HG02943 (cell line): Measurements from ENCODE around the gene VPS33A.
"Not testable (repeated sequence)": the region's sequence is repeated elsewhere in the genome, so short reads cannot be mapped to it uniquely, and the experiment has no call there.

Source experiments
- ATAC-seq: cut with Tn5 transposase; IDR thresholded peaks from one replicate; pipeline ENCODE4 v1.9.1; 2021; ENCODE audit warnings: mild to moderate bottlenecking, low read depth, moderate library complexity; ENCODE audit not compliant: unreplicated experiment

VPS33A gene

DNA sequence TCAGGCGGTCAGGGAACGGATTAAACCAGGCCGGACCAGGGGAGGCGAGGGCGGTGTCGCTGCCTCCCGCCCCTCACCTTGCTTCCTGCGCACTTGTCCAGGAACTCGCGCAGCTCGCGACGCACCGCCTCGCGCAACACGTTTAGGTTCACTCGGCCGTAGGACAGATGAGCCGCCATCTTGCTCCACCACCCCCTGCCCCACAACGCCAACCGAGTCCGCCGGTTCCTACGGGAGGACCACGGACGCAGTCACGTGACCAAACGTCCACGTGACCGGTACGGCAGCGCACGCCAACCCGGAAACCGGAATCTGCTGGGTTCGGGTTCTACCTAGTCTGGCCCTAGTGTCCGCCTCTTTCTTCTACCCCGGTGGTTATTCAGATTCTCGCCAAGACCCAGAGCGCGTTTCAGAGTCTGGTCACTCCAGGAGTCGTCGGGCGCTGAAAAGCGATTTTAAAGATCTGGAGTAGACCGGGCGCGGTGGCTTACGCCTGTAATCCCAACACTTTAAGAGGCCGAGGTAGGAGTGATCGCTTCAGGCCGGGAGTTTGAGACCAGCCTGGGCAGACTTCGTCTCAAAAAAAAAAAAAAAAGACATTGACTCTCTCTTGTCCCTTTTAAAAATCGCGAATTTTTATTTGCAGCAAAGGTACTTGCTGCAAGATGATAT, at the start of gene VPS33A:
VPS33A (minus strand) TSS at position 265 of the 672 bp plus-strand sequence; CDS start at position 179, 86 bp downstream.
- ATAC-seq: peak; percentile 81

DNA sequence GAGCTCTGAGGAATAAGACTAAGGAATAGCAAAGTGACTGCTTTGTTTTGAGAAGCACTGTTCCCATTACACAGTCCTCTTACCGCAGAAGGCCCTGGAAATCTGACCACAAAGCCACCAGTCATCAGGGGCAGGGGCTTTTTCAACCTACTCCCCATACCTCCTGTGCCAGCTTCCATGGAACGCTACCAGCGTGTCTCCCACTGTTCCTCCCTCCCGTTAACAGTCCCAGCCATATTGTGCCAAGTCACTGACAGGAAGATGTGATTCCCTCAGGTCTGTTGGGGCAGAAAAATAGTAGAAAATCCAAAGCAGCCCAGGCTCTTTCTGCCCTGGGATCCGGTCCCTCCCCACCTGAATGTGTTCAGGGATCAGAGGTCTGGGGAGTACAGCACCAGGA, 46.6 kb upstream of the VPS33A start:
- ATAC-seq: no peak

DNA sequence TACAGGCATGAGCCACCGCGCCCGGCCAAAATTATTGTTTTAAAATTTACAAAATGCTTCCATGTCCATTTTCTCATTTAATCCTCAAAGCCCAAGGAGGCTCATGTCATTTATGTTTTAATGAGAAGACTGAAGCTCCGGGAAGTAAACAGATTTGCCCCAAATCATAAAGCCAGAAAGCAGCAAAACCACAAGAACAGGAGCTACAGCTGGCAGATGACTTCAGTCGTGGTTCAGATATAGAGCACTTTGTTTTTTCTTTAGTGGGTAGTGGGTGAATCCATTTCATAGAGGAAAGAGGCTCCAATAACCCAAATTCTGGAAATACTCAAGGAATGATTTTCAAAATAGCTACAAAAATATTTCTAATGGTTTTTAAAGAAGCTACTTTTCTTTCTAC, 45.4 kb upstream of the VPS33A start:
- no peak for ATAC-seq

DNA sequence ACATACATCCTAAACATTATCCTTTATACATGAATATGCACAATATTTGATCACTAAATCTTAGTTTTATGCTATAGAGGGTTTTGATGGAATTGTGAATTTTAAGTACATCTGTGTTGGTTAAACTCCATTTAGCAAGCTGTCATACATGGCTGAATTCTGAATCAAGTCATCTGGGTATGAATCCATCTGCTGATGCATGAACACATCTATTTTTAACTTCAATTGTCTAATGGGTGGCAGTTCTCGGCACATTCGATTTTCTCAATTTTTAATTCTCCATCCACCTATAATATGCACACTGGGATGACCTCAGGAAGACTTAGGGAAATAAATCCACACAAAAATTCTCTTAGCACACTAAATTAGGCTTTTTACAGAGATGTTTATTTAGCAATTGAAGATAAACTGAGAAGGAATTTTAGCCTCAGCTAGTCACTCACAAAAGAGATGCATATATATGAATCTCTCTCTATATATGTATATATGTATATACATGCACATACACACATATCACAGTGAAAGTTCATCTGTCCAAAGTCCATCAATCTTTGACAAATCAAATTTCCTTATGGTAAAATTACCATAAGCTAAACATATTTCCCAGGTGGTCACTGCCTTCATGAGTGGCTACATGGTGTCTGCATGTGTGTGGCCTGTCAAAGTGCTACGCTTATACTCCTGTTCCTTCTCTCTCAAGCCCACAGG, 44.5 kb upstream of the VPS33A start:
- no peak for ATAC-seq

DNA sequence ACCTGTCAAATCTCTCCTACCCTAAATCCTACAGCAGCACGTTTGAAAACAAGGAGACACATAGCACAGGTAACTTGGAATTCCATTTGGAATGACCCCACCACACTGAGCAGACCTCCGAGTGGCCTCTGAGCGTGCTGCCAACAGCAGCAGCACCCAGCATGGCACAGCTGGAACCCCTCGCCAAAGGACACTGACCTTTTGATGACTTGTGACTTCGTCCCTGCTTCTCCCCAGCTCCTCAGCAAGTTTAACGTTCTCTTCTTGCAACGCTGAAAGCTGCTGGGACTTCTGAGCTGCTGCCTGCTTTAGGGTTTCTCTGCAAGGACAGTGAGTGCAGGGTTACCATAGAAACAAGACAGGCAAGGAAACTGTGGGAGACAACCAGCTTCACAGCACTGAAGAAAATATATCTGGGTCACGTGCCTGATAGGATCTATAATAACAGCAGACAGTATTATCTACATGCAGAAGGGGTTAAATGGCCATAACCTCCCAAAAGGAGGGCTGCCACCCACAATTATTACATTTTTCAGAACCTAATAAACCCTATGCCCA, 43.3 kb upstream of the VPS33A start:
- ATAC-seq: no peak

DNA sequence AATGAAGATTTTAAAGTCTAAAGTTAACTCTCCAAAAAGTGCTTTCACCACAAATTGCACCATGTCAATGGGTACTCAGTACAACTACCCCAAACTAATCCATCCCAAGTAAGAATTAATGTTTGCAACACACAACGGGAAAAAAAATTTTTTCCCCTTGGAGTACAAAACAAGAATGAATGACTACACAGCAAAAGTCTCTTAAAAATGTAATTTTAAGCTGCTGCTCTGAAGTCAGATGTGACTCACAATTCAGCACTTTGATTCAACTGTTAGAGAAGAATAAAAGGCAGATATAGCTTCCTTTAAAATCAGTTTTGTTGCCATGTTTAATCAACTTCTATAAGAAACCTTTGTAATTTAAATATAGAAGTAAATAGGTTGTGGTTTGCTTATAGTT, 42.5 kb upstream of the VPS33A start:
- no peak for ATAC-seq

DNA sequence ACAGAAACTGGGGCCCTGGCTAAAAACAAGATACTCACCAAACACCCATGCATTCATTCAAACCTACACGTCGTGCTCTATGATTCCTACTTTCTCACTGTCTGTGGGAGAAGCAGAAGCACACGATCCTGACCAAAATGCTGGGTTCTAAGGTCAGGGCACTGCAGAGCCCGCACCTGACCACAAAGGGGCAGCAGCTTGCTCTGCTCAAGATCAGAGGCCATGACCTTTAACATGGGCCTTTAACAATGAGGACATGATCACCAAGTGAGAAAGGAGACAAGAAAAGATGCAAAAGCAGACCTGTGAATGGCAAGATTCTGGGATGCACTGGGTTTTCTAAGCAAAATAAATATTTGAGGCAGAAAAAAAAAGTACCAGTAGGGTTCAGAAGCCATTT, 40.1 kb upstream of the VPS33A start:
- ATAC-seq: no peak

DNA sequence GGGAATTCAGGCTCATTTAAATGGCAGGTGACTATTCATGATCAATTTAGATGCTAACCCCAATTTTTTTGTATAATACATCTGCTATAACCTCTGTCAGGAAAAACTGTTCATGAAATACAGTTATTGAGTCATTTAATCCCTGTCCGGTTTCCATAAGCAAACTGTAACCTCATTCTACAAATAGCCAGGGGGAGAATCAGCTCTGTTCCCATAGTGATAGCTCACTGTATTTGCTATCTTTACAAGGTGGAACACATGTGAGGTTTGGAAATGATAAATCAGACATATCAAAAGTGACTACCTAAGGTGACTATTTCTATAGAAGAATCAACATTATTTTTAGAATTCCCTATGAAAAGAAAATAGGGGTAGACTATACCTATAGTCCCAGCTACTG, 38.6 kb upstream of the VPS33A start:
- no peak for ATAC-seq

DNA sequence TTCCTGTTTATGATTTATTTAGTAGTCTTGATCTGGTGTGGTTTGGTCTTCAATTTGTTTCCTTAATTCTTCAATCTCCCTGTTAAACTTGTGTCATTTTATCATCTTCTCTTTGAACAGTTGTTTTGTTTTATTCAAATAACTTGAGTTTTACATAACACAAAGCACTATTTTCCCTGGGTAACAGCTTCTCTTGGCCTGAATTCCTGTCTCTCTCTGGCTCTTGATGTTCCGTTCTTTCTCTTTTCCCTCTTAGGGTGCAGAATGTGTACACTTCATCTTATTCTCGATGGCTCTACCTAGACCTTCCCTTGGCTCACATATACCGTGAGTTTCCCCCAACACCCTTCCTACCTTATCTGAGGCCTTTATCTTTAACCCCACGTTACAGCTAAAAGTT, 36.8 kb upstream of the VPS33A start:
- no peak for ATAC-seq

DNA sequence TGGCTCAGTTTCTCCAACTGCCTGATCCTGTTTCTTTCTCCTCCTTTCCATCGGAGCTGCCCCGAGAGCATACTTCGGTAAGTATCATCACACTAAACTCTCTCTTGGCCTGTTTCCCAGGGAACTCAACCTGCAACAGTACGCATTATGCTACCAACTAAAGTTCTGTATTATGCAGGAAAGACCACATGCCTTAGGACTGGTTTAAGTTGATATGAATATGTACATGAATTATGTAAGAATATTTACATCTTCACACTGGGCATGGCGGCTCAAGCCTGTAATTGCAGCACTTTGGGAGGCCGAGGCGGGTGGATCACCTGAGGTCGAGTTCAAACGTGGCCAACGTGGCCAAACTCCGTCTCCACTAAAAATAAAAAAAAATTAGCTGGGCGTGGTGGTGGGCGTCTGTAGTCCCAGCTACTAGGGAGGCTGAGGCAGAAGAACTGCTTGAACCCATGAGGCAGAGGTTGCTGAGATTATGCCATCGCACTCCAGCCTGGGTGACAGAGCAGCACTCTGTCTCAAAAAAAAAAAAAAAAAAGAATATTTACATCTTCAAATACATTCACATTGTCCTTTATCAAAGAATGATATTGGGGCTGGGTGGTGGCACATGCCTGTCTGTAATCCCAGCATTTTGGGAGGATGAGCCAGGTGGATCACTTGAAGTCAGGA, 31.9 kb upstream of the VPS33A start:
- no peak for ATAC-seq

DNA sequence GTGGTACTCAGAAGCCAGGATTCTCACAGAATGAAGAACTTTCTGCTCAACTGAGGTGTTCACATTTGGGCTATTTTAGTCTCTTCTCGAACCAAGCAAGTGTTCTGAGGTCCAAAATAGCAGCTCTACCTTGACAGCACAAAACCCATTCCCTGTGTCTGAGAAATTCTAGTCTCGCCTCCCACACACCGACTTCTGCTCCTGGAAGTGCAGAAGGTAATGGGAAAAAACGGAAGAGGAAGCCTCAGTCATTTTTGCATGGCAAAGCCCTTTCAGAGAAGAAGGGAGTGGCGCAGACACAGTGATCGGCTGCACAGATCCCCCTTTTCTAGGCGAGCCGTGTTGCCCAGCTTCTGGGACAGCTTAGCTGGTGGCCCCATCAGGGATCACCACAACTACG, 31.2 kb upstream of the VPS33A start:
- no peak for ATAC-seq

DNA sequence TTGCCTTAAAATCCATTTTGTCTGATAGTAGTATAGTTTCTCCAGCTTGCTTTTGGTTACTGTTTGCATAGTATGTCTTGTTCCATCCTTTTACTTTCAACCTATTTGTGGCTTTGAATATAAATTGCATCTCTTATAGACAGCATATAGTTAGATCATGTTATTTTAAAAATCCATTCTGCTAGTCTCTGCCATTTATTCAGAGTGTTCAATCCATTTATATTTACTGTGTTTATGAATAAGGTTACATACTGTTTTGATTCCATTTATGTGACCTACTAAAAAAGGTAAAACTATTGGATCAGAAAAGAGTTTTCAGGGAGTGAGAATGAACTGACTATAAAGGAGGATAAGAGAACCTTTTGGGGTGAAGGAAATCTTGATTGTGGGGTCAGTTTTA, 29.6 kb upstream of the VPS33A start:
- ATAC-seq: no peak

DNA sequence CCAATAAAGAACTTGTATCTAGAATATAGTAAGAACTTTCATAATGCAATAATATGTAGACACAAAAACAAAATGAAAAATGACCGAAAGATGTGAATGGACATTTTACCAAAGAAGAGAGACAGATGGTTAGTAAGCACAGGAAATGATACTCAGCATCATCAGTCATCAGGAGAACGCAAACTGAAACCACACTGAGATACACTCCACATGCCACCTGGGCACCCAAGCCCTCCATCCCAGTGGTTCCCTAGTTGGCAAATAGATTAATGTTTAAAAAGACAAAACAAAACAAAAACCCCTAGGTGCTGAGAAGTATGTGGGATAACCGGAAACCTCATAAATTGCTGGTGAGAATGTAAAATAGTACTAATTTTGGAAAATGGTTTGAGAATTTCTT, 26.8 kb upstream of the VPS33A start:
- ATAC-seq: peak; percentile 95

DNA sequence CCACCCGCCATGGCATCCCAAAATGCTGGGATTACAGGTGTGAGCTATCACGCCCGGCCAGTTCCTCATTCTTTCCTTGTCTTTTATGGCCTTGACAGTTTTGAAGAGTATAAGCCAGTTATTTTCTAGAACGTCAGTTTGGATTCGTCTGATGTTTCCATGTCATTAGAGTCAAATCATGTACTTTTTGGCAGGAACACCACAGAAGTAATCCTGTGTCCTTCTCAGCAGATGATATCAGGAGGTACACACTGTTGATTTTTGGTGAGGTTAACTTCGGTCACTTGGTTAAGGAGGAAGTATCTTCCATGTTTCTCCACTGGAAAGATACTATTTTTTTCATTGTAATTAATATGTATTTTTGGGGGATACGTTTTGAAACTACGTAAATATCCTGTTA, 25.1 kb upstream of the VPS33A start:
- ATAC-seq: no peak

DNA sequence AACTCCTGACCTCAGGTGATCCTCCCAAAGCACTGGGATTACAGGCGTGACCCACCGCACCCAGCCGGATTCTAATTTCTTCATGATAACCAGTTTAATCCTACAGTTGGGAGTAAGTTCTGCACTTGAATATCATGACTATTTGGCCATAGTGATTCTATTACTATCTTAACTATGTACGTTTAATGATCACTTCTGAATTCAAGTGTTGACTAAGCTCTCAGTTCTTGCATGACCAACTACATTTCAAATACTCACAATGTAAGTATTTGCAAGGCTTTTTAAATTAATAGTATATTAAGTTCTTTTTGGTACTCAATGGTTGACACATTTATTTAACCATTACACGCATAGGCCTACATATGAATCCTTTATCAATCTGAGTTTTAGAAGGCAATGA, 17.4 kb upstream of the VPS33A start:
- ATAC-seq: no peak

DNA sequence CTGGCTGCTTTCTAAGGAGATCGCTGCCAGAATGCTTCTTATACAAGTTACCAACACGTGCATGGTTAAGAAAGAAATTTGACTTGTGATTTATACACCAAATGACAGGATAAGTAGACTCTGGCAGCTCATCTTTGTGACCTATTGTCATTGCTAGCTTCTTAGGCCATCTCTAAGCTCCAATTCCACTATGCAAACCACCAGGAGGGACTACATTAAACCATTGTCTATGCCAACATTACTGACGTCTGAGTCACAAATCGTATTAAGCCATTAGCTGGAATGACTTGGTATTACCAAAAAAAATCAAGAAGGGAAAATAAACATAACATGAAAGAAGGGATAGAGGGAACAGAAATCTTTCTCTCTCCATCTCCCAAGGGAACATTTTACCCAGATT, 15.8 kb upstream of the VPS33A start:
- no peak for ATAC-seq

DNA sequence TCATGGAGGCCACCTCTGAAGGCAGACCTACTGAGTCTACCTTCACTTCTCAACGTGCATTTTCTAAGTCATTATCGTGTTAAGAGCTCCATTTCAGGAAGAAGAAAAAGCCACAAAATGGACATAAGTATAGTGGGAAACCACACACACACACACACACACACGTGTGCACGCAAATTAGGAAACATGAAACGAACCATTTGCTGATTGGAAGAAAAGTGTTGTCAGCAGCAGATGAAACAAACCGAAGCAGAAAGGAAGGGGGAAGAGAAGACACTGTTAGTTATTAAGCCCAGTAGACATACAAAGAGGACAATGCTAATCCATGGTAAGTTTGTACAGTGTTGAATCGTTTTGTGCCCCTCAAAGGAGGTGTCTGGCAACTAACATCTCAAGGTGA, 9.9 kb upstream of the VPS33A start:
- ATAC-seq: no peak

DNA sequence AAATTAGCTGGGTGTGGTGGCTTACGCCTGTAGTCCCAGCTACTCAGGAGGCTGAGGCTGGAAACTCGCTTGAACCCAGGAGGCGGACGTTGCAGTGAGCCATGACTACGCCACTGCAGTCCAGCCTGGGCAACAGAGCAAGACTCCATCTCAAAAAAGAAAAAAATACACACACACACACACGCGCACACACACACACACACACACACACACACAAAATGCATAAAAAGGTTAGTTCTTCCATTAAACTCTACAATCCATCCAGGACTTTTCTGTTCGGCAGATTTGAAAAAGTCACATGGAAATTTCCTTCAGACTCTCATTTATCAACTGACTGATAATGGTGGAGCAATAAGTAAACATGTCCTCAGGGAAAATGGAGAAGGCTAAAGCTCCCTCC, 9.2 kb upstream of the VPS33A start:
- no peak for ATAC-seq

DNA sequence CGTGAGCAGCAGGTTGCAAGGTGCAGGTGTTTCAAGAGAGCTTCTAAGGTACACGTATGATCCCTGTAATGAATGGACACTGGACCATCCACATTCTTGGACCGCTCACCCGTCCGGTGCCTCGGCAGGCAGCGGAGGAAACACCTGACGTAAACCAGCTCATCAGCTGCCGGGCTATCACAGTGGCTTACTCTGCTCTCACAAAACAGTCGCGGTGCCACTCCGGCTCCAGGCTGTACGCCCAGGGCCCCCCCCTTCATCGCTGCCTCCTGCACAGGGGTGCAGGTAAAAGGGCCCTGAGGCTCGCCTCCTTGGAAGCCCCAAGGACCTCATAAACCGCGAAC, 436 bp downstream of the VPS33A start:
- ATAC-seq: peak; percentile 31

DNA sequence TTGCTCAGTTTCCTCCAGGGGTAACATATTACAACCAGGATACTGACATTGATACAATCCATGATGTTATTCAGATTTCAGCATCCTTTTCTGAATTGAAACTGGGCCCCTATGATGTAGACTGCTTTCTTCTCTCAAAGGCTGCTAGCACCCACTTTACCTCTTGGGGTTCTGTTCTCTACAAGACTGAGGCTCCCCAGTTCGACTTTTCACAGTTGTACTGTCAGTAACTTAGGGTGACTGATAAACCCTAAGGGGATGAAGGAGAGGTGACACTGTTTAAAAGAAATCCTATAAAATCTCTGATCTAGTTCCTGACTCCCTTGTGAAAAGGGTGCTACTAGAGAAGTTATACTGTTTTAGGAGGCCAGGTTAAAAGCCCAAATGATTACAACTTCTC, 818 bp downstream of the VPS33A start:
- no peak for ATAC-seq

DNA sequence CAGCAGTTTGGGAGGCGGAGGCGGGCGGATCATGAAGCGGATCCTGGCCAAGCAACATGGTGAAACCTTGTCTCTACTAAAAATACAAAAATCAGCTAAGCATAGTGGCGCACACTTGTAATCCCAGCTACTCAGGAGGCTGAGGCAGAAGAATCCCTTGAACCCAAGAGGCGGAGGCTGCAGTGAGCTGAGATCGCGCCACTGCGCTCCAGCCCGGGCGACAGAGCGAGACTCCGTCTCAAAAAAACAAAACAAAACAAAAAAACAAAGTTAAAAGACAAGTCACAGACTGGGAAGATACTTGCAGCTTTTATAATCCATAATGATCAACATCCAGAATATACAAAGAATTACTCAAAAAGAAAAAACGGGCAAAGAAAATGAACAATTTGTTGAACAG, 5.6 kb downstream of the VPS33A start:
- not testable (repeated sequence) for ATAC-seq

DNA sequence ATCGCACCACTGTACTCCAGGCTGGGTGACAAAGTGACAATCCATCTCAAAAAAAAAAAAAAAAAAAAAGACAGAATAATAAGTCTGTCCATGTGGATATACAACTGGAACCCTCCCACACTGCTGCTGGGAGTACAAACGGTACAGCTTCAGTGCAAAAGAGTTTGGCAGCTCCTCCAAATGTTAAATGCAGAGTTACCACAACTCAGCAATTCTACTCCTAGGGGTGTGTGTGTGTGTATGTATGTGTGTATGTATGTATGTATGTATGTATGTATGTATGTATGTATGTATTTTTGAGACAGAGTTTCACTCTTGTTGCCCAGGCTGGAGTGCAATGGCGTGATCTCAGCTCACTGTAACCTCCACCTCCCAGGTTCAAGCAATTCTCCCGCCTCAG, 7.4 kb downstream of the VPS33A start:
- ATAC-seq: not testable (repeated sequence)
